ENCODE results near the gene AGBL1. TPM values are rescaled to one million over a fixed set of nuclear protein-coding genes. Genes with fewer than 3 reads are reported as not detected.

The AGBL1 gene
- total and polyA plus RNA-seq, 2 experiments from 2014 or later, result not detected

DNA sequence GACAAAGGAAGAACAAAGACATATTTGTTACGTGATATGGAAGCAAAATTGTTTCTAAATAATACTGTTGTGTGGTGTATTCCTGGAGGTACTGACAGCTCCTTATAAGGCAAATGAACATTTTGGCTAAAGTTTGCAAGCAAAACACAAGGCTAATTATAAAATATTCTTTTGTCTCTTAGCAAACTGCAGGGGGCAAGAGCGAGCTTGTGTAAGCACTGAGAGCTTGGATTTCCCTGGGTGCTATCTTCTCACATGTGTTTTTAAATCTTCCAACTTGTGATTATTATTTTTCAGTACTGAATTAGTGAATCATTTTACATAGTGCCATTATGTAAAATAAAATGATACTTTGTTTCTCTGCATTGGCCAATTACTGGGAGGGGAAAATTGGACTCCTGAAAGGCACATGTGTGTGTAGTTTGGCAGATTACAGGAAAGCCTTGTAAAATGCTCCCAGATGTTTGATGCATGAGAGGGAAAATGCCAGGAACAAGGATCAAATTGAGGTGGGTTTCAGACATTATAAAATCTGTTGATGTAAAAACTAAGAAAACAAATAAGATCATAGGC lies 611.5 kb downstream of the AGBL1 start:
- H3K27me3 ChIP-seq (replicated peaks; ENCODE audit: insufficient read depth), result no peaks in the 10 kb centered on the region
- H3K36me3 ChIP-seq (ENCODE audit: low read depth), result no peaks in the 10 kb centered on the region
- H3K4me3 ChIP-seq, result no peak overlapping the region
- no peak overlapping the region for H3K27ac ChIP-seq
- no peak overlapping the region for H2AFZ ChIP-seq
- H4K20me1 ChIP-seq (ENCODE audit: insufficient read depth), result no peaks in the 10 kb centered on the region
- in situ Hi-C loops (cut with MboI), result no loop called here
- DNase-seq, result no peak
- no peaks in the 10 kb centered on the region for H3K4me1 ChIP-seq (ENCODE audit: insufficient read depth)
- no peaks in the 10 kb centered on the region for H3F3A ChIP-seq (ENCODE audit: insufficient read depth)
- H3K79me2 ChIP-seq (ENCODE audit: insufficient read depth), result no peaks in the 10 kb centered on the region
- H3K4me2 ChIP-seq (ENCODE audit: unreplicated experiment), result no peak overlapping the region
- no peak for TF ChIP-seq EZH2 (IDR thresholded peaks at IDR 0.05; ENCODE audit: insufficient read depth, poor library complexity, severe bottlenecking)
- no peak for TF ChIP-seq EZH2phosphoT487 (IDR thresholded peaks at IDR 0.05; ENCODE audit: insufficient read depth, low read depth)
- H3K9ac ChIP-seq, result no peak overlapping the region
- H3K9me3 ChIP-seq (ENCODE audit: low read depth), result no peaks in the 10 kb centered on the region
- 2% methylated on average over 2 of the region's 2 CpGs for WGBS, 2 experiments (ENCODE audit: low coverage in 1 of 2, low lambda C conversion rate in 2 of 2, missing lambda C conversion rate in 2 of 2)
- H3K9me2 ChIP-seq (ENCODE audit: insufficient read depth), result no peaks in the 10 kb centered on the region

DNA sequence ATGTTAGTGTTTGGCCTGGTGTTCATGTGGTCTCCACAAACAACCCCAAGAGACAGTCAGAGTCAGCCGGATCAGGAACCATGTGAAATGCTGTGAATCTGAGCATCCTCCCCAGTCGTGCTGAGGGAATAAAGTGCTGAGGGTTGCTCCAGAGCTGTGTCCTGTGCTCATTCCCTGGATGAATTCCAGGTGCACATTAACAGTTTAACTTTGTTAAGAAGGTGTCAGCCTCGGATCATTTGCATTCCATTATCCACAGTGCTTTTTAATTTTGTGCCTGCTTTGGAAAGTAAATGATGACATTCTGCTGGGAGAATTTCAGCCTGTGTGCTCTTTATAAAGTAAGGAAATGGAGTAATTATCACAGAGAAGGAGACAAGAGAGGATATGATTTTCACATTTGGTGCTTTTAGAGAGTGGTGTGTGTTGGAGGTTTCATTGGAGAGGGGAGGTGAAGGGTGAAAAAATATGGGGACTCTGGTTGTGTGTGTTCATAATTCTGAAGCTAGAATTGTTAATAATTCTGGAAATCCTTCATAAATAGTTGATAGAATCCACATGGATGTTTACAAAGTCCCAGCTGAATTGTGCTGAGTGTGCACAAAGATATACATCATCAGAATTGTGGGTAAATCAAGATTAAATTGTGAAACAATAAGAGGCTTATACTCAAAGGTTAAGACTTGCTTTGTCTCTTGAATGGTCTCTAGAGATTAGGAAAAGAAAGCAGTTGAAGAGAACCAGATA lies 621.4 kb downstream of the AGBL1 start:
- Histone ChIP-seq H3K9ac (no peak overlapping the region), H3K9me2 (ENCODE audit: insufficient read depth) (no peaks in the 10 kb centered on the region), H3K27ac (no peak overlapping the region), H3K36me3 (ENCODE audit: low read depth) (no peaks in the 10 kb centered on the region), H3K4me3 (no peak overlapping the region), H3K27me3 (replicated peaks; ENCODE audit: insufficient read depth) (no peaks in the 10 kb centered on the region), H2AFZ (no peak overlapping the region), H3K4me2 (ENCODE audit: unreplicated experiment) (no peak overlapping the region), H3F3A (ENCODE audit: insufficient read depth) (no peaks in the 10 kb centered on the region), H4K20me1 (ENCODE audit: insufficient read depth) (no peaks in the 10 kb centered on the region), H3K9me3 (ENCODE audit: low read depth) (peaks cover 4% of the 10 kb centered on the region), H3K79me2 (ENCODE audit: insufficient read depth) (no peaks in the 10 kb centered on the region), H3K4me1 (ENCODE audit: insufficient read depth) (no peaks in the 10 kb centered on the region)
- WGBS, 2 experiments (ENCODE audit: low coverage in 1 of 2, low lambda C conversion rate in 2 of 2, missing lambda C conversion rate in 2 of 2), result 3 to 7% methylated on average over 3 of the region's 3 CpGs
- DNase-seq, result no peak
- TF ChIP-seq EZH2phosphoT487 (IDR thresholded peaks at IDR 0.05; ENCODE audit: insufficient read depth, low read depth) (no peak), EZH2 (IDR thresholded peaks at IDR 0.05; ENCODE audit: insufficient read depth, poor library complexity, severe bottlenecking) (no peak)
- in situ Hi-C loops (cut with MboI), result no loop called here

DNA sequence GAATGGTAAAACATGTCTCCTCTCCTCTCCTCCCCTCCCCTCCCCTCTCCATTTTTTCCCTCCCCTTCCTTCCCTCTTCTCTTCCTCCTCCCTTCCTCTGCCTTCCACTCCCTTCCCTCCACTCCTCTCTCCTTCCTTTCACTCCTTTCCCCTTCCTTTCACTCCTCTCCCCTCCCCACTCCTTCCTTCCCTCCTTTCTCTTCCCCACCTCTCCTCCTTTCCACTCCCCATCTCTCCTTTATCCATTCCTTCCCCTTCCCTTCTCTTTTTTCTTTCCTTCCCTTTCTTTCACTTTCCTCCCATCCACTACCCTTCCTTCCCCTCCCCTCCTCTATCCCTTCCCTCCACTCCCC lies 621.9 kb downstream of the AGBL1 start:
- Histone ChIP-seq H4K20me1 (ENCODE audit: insufficient read depth) (no peaks in the 10 kb centered on the region), H3K4me3 (no peak overlapping the region), H3K9me2 (ENCODE audit: insufficient read depth) (no peaks in the 10 kb centered on the region), H3K4me1 (ENCODE audit: insufficient read depth) (no peaks in the 10 kb centered on the region), H3K36me3 (ENCODE audit: low read depth) (no peaks in the 10 kb centered on the region), H3K27ac (no peak overlapping the region), H3K9ac (no peak overlapping the region), H2AFZ (no peak overlapping the region), H3K9me3 (ENCODE audit: low read depth) (peaks cover 4% of the 10 kb centered on the region), H3K27me3 (replicated peaks; ENCODE audit: insufficient read depth) (no peaks in the 10 kb centered on the region), H3F3A (ENCODE audit: insufficient read depth) (no peaks in the 10 kb centered on the region), H3K79me2 (ENCODE audit: insufficient read depth) (no peaks in the 10 kb centered on the region), H3K4me2 (ENCODE audit: unreplicated experiment) (no peak overlapping the region)
- in situ Hi-C loops (cut with MboI), result no loop called here
- TF ChIP-seq EZH2 (IDR thresholded peaks at IDR 0.05; ENCODE audit: insufficient read depth, poor library complexity, severe bottlenecking) (no peak), EZH2phosphoT487 (IDR thresholded peaks at IDR 0.05; ENCODE audit: insufficient read depth, low read depth) (no peak)
- no peak for DNase-seq

DNA sequence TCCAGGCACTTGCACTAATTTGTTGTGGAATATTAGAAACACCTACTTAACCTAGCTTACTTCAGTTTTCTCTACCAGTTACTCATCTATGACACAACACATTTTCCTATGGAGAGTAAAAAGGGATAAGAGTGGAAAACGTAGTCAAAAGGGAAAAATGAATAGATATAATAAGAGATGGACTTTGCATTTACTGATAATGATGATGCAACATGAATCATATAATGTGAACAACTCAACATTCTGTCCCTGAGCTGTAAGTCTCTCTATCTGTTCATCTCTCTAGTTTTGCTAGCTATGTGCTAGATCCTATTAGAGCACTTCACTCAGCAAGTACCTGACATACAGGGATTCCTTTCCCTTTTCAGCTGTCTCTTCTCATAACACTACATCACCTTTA lies 627.1 kb downstream of the AGBL1 start:
- H3K4me2 ChIP-seq (ENCODE audit: unreplicated experiment), result no peak overlapping the region
- no peaks in the 10 kb centered on the region for H3K4me1 ChIP-seq (ENCODE audit: insufficient read depth)
- no peaks in the 10 kb centered on the region for H3K9me3 ChIP-seq (ENCODE audit: low read depth)
- no peak overlapping the region for H3K4me3 ChIP-seq
- H3K9ac ChIP-seq, result no peak overlapping the region
- H2AFZ ChIP-seq, result no peak overlapping the region
- no peaks in the 10 kb centered on the region for H3K9me2 ChIP-seq (ENCODE audit: insufficient read depth)
- in situ Hi-C loops (cut with MboI), result no loop called here
- TF ChIP-seq EZH2 (IDR thresholded peaks at IDR 0.05; ENCODE audit: insufficient read depth, poor library complexity, severe bottlenecking), result no peak
- TF ChIP-seq EZH2phosphoT487 (IDR thresholded peaks at IDR 0.05; ENCODE audit: insufficient read depth, low read depth), result no peak
- WGBS, 2 experiments (ENCODE audit: low coverage in 1 of 2, low lambda C conversion rate in 2 of 2, missing lambda C conversion rate in 2 of 2), result 0 to 4% methylated on average over 1 of the region's 1 CpG
- no peaks in the 10 kb centered on the region for H3K27me3 ChIP-seq (replicated peaks; ENCODE audit: insufficient read depth)
- no peaks in the 10 kb centered on the region for H4K20me1 ChIP-seq (ENCODE audit: insufficient read depth)
- no peaks in the 10 kb centered on the region for H3K79me2 ChIP-seq (ENCODE audit: insufficient read depth)
- no peak for DNase-seq
- H3F3A ChIP-seq (ENCODE audit: insufficient read depth), result no peaks in the 10 kb centered on the region
- H3K27ac ChIP-seq, result no peak overlapping the region
- H3K36me3 ChIP-seq (ENCODE audit: low read depth), result no peaks in the 10 kb centered on the region

Data from GM23248 (cell line).